ENCODE results near the gene CCL18.

DNA sequence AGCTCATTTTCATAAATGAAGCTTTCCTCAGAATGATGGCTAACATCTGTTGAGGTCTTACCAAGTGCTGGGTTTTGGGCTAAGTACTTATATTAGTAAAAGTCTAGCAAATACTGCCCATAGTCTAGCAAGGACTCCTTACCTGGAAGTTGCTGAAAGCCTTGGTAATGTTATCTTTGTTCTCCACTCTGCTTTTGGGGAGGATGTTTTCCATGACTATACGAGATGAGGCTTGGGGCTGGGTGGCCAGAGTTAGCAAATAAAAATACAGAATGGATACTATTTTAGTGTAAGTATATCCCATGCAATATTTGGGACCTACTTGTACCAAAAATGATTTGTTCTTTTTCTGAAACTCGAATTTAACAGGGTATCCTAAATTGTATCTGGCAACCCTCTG lies 7.7 kb downstream of the CCL18 start:
- TF ChIP-seq ZNF274 (IDR thresholded peaks at IDR 0.05; ENCODE audit: low read depth, low read length) (no peak), SUZ12 (IDR thresholded peaks at IDR 0.05; ENCODE audit: extremely low read depth, insufficient read depth, insufficient read length) (no peak), YY1 (IDR thresholded peaks at IDR 0.05; ENCODE audit: insufficient read depth, insufficient read length) (no peak)
